ENCODE data around the gene OR4F15. TPM values are rescaled to one million over a fixed set of nuclear protein-coding genes. Genes with fewer than 3 reads are reported as not detected.
"Not testable (repeated sequence)": the region's sequence is repeated elsewhere in the genome, so short reads cannot be mapped to it uniquely, and the experiment has no call there.

Gene OR4F15
- total RNA-seq, 6 experiments from 2014 or later: not detected

DNA sequence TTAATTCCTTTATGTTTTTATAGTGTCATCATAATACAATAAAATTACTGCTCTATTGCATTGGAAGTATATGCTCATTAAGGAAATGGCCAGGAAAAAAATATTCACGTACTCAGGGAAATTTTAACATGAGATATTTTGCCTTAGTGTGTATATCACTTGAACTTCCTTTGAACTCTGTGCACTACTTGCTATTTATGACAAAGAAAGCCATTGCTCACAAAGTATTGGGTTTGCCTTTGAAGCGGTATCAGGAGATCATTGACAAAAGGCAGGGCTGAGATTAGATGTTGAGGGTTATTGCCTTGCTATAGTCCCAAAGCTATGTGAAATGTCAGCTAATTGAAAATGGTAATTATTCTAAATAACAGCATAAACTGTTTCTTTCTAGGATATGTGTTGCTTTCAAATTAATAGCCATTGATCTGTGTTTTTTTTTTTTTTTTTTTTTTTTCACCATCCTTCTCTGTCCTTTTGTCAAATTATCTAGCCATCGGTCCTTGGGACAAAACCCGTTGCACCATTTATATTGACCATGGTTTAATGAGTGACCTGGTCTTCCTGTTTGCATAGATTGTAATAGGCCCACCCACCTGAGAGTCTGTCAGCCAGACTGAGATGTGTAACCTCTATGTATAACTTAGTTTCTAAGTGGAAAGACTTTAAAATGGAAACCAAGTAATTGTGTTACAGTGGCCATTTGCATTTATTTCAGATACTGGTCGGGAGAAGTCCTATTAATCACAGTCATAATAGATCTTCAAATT lies 23.3 kb upstream of the OR4F15 start:
- H3K36me3 ChIP-seq; intact Hi-C loops (cut with DNase I); H3K9me3 ChIP-seq; H3K27ac ChIP-seq; H3K27me3 ChIP-seq; H3K4me1 ChIP-seq; DNase-seq; H3K4me3 ChIP-seq: not testable (repeated sequence)
- ATAC-seq: peak in 3 of 4 donors; percentile 65 to 88 (median 68)
- WGBS (ENCODE audit: insufficient coverage, low coverage, low lambda C conversion rate, missing lambda C conversion rate): 28% methylated on average over 3 of the region's 5 CpGs

DNA sequence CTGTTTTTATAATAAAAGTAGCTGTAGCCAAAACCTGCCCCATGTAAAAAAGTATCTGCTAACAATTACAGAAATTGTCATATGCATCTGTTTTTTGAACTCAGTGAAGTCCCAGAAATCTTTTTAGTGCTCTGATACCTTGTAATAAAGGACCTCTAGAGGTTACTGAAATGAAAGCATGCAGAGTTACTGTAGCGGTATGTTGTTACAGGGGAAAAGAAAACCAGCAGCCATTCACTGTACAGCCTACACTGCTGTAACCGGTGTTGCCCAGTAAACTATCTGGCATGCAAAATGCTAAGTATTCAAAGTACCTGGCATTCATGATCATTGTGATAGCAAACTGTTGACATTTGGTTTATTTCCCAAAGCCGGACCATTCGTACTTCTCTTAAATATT lies 21.3 kb upstream of the OR4F15 start:
- ATAC-seq; H3K27ac ChIP-seq; H3K36me3 ChIP-seq; DNase-seq; H3K4me1 ChIP-seq; H3K4me3 ChIP-seq; H3K27me3 ChIP-seq; H3K9me3 ChIP-seq; intact Hi-C loops (cut with DNase I): not testable (repeated sequence)
- WGBS (ENCODE audit: insufficient coverage, low coverage, low lambda C conversion rate, missing lambda C conversion rate): no CpG with 5 or more reads among the region's 4 CpGs

DNA sequence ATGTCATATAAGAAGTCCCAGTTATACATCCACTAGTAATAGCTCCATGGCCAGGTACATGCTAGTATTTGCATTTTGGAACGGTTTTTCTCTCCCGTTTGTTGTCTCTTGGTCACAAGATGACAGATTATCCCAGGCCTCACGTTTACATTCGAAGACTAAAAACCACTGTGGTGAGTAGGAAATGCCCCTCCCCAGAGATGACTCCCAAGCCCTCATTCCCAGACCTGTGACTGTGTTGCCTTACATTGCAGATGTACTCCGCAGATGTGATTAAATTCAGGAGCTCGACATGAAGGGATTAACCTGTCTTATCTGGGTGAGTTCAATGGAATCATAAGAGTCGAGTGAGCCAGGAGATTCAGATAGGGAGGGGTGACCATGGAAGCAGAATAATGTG lies 18.0 kb upstream of the OR4F15 start:
- WGBS (ENCODE audit: insufficient coverage, low coverage, low lambda C conversion rate, missing lambda C conversion rate): 39% methylated on average over 7 of the region's 7 CpGs
- DNase-seq; ATAC-seq; H3K4me1 ChIP-seq; intact Hi-C loops (cut with DNase I); H3K36me3 ChIP-seq; H3K4me3 ChIP-seq; H3K9me3 ChIP-seq; H3K27ac ChIP-seq; H3K27me3 ChIP-seq: not testable (repeated sequence)

DNA sequence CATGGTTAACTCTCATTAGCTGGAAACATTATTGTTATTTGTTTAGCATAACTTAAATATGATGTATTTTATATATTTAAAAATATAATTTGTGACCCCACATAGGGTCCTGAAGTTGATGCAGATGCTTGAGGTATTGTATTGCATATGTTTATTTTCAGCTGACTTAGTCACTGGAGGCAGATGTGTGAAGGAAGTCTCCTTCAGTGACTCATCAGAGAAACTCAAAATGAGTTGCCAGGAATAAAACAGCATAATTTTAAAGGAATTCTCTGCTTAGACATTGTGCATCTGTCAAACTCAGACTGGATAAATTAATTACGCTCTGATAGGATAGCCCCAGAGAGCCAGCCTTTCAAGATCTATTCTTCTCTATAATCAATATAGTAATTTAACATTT lies 16.5 kb upstream of the OR4F15 start:
- no peaks in the 10 kb centered on the region for H3K4me1 ChIP-seq
- DNase-seq (no peak), ATAC-seq (no peak)
- 29% methylated on average over 1 of the region's 1 CpG for WGBS (ENCODE audit: insufficient coverage, low coverage, low lambda C conversion rate, missing lambda C conversion rate)
- H3K27ac ChIP-seq: no peak overlapping the region
- no peaks in the 10 kb centered on the region for H3K9me3 ChIP-seq
- H3K27me3 ChIP-seq: peaks cover 0 to 6% of the 10 kb centered on the region in 2 donors
- no peak overlapping the region for H3K4me3 ChIP-seq
- no peak for TF ChIP-seq POLR2A (IDR thresholded peaks at IDR 0.05)
- TF ChIP-seq, protein P1, sequence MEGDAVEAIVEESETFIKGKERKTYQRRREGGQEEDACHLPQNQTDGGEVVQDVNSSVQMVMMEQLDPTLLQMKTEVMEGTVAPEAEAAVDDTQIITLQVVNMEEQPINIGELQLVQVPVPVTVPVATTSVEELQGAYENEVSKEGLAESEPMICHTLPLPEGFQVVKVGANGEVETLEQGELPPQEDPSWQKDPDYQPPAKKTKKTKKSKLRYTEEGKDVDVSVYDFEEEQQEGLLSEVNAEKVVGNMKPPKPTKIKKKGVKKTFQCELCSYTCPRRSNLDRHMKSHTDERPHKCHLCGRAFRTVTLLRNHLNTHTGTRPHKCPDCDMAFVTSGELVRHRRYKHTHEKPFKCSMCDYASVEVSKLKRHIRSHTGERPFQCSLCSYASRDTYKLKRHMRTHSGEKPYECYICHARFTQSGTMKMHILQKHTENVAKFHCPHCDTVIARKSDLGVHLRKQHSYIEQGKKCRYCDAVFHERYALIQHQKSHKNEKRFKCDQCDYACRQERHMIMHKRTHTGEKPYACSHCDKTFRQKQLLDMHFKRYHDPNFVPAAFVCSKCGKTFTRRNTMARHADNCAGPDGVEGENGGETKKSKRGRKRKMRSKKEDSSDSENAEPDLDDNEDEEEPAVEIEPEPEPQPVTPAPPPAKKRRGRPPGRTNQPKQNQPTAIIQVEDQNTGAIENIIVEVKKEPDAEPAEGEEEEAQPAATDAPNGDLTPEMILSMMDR (IDR thresholded peaks at IDR 0.05): no peak
- intact Hi-C loops (cut with DNase I): no loop called here
- H3K36me3 ChIP-seq: no peaks in the 10 kb centered on the region

DNA sequence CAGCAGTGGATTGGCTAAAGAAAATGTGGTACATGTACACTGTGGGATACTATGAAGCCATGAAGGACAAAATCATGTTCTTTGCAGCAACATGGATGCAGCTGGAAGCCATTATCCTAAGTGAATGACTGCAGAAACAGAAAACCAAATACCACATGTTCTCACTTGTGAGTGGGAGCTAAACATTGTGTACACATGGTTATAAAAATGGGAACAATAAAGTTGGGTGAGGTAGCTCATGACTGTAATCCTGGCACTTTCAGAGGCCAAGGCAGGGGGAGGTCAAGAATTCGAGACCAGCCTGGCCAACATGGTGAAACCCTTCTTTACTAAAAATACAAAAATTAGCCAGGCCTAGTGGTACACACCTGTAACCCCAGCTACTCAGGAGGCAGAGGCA lies 12.3 kb upstream of the OR4F15 start:
- WGBS (ENCODE audit: insufficient coverage, low coverage, low lambda C conversion rate, missing lambda C conversion rate): 27% methylated on average over 1 of the region's 1 CpG
- Histone ChIP-seq H3K36me3 (no peaks in the 10 kb centered on the region), H3K27ac (no peak overlapping the region), H3K9me3 (no peaks in the 10 kb centered on the region), H3K27me3 (peaks cover 0 to 6% of the 10 kb centered on the region in 2 donors), H3K4me1 (no peaks in the 10 kb centered on the region), H3K4me3 (no peak overlapping the region)
- ATAC-seq (no peak), DNase-seq (no peak)
- intact Hi-C loops (cut with DNase I): no loop called here
- no peak for TF ChIP-seq POLR2A (IDR thresholded peaks at IDR 0.05)
- TF ChIP-seq, protein P1 (IDR thresholded peaks at IDR 0.05): no peak

DNA sequence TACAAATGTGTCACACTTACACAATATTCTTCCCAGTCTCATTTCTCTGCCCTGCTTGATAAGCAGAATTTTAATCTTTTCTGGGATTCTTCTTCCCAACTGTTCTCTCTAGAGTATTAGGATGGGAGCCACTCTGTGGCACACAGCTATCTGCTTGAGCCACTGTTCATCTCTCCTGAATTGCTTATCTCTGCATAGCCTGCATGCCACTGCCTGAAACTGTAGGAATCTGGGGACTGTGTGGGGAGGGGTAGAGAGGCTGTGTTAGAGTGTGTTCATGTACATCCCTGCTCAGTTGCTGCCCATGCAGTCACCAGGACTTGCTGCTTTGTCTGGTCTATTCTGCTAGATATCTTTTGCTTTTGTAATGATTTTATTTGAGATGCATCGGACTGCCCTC lies 11.0 kb upstream of the OR4F15 start:
- no peak for ATAC-seq
- H3K27ac ChIP-seq: no peak overlapping the region
- WGBS (ENCODE audit: insufficient coverage, low coverage, low lambda C conversion rate, missing lambda C conversion rate): 69% methylated on average over 1 of the region's 1 CpG
- peaks cover 0 to 4% of the 10 kb centered on the region in 2 donors for H3K27me3 ChIP-seq
- no peaks in the 10 kb centered on the region for H3K36me3 ChIP-seq
- no peak for DNase-seq
- intact Hi-C loops (cut with DNase I): no loop called here
- H3K9me3 ChIP-seq: no peaks in the 10 kb centered on the region
- no peak overlapping the region for H3K4me3 ChIP-seq
- TF ChIP-seq, protein P1 (IDR thresholded peaks at IDR 0.05): no peak
- no peak for TF ChIP-seq POLR2A (IDR thresholded peaks at IDR 0.05)
- H3K4me1 ChIP-seq: no peaks in the 10 kb centered on the region

All from right lobe of liver (tissue), 6 donors.